ENCODE measurements around the gene MX2. TPM values are rescaled to one million over a fixed set of nuclear protein-coding genes. Genes with fewer than 3 reads are reported as not detected.

The MX2 gene
- total and polyA plus RNA-seq, 2 of the 8 experiments (the other 6 are each of a cell fraction or from before 2014, with no cell fraction given), result 3.1 to 8.9 TPM

GRCh38 chr21:41364308-41364707 is 2.5 kb downstream of the MX2 start (continued):
- TF ChIP-seq ZNF274 (IDR thresholded peaks at IDR 0.05; ENCODE audit: borderline replicate concordance, extremely low read depth, low read length) (no peak), JUND (IDR thresholded peaks at IDR 0.05; ENCODE audit: low read length) (no peak)
